GM18873 (cell line): ENCODE results near the gene HS3ST3A1.

Experiments used
- ATAC-seq: cut with Tn5 transposase; IDR thresholded peaks from one replicate; pipeline ENCODE4 v1.9.1; 2021; ENCODE audit warnings: mild to moderate bottlenecking, moderate library complexity, moderate number of reproducible peaks; ENCODE audit not compliant: unreplicated experiment, low FRiP score

The HS3ST3A1 gene

DNA sequence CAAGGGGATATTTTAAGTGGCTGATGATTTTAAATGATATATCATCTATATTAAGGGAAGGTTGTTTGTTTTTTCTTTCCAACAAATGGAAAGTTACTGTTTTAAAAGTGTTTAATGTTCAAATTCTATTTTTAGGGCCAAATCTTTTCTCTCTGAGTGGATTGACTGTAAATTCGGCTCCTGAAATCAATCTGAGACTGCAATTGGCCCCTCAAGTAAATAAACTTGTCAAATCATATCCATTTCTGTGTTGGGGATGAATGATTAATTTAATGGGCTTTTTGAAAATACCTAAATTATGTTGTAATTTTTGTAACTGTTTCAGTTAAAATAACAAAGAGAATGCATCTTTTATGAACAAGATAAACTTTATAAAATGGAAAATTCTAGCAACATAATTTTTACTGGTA lies 2.6 kb downstream of the HS3ST3A1 start:
- ATAC-seq, result no peak

- ATAC-seq, result no peak
These were observed 3.2 kb downstream of the HS3ST3A1 start for GRCh38 chr17:13598353-13599167.

- no peak for ATAC-seq
These were observed 3.9 kb downstream of the HS3ST3A1 start for GRCh38 chr17:13597723-13598347.

GRCh38 chr17:13596241-13596923 lies 5.3 kb downstream of the HS3ST3A1 start:
- ATAC-seq, result no peak

GRCh38 chr17:13595599-13595899 lies 6.2 kb downstream of the HS3ST3A1 start:
- ATAC-seq, result no peak

DNA sequence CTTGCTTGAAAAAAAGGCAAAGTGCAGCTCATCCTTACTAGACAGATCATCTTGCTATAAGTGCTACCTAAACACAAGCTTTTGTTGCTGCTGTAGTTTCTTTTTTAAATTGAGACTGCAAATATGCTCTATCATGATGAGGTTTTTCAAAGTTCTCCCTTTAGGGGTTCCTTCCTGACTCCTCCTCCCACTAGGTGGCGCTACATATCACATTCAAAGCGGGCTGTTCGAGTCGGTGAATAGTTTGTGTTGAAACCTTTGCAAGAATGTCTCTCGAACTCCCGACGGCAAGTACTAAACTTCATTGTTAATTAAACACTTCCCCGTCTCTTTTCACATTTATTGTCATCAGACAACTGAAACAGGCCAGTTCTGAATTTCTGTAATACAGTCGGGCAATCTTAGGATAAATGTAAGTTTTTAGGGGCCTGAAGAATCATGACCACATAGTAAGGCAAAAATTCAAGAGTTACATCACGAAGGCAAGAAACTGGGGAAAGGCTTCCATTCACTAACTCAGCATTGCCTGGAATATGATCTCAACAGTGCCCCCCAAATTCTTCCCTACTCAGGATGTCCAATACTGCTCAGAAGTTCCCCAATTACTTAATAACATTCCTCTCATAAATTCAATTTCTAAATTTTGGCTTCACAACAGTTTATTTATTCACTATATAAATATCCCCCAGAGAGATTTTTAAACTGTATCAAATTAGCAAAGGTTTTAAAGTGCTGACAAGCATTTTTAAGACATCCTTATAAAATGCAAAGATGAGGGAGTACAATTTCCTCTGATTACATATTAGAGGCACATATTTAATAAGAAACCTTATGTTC lies 6.7 kb downstream of the HS3ST3A1 start:
- ATAC-seq, result peak; percentile 46

DNA sequence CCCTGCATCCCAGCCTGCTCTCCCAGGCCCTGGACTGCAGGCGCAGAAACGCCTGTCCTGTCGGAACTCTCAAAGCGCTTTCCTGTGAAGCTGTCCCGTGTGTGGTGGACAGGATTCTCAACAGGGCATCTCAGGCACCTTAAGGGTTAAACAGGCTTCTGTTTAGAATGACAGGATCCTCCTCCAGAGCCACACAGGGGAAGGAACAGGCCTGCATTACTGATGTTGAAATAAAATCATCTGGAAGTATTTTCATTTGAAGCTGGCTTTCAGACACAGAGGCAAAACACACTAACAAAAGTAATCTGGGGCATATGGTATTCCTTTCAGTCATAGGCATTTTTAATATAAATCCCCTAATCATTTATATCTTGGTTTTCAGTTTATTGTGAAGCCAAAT lies 7.4 kb downstream of the HS3ST3A1 start:
- no peak for ATAC-seq

GRCh38 chr17:13593757-13594156 lies 8.0 kb downstream of the HS3ST3A1 start:
- ATAC-seq, result no peak

DNA sequence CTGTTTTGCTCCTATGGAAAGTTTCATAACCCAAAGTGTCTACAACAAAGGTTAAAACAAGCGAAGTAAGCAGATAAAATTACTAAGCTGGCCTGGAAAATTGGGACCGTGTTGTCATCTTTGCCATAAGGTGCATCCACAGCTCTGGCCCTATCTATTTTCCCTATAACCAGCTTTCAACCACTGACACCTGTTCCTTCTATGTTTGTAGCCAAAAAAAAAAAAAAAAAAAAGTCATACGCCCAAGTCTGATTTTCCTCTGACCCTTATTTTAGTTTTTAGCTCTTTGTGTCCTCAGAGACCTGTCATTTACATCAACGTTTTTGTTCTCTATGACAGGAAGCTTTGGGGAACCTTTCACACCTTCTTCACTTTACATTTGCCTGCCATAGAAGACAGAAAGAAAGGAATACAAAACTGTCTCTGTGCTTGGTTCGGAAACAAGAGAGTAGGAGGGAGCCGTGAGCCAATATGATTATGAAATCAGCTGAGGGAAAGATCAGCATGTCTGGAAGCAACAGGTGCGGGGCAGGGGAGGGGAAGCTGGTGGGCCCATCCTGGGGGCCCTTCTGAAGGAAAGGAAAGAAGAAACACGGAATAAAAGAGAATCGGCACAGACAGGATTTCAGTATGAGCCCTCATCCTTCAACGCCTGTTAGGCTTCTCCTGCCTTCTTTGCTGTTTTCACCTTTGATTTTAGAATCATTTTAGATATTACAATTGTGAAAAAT lies 8.5 kb downstream of the HS3ST3A1 start:
- ATAC-seq, result no peak

GRCh38 chr17:13592427-13592826 lies 9.3 kb downstream of the HS3ST3A1 start:
- ATAC-seq, result no peak

- no peak for ATAC-seq
These were observed 11.3 kb downstream of the HS3ST3A1 start for GRCh38 chr17:13590441-13590840.

DNA sequence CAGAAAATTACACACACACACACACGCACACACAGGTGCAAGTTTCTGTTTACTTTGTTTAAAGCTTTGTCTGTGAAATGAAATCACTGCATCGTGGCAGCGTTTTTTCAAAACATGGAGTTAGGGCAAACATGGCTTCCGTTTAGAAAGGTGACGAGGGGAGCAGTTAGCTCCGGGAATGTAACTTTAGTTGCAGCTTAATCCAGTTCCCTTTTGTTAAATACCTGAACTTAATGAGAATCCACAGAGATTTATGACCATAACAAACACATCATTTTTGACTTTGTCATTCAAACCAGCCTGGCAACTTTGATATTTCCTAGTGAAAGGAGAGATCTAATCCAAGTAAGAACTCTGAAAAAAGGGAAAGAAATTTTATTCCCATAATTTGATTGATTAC lies 12.1 kb downstream of the HS3ST3A1 start:
- no peak for ATAC-seq

DNA sequence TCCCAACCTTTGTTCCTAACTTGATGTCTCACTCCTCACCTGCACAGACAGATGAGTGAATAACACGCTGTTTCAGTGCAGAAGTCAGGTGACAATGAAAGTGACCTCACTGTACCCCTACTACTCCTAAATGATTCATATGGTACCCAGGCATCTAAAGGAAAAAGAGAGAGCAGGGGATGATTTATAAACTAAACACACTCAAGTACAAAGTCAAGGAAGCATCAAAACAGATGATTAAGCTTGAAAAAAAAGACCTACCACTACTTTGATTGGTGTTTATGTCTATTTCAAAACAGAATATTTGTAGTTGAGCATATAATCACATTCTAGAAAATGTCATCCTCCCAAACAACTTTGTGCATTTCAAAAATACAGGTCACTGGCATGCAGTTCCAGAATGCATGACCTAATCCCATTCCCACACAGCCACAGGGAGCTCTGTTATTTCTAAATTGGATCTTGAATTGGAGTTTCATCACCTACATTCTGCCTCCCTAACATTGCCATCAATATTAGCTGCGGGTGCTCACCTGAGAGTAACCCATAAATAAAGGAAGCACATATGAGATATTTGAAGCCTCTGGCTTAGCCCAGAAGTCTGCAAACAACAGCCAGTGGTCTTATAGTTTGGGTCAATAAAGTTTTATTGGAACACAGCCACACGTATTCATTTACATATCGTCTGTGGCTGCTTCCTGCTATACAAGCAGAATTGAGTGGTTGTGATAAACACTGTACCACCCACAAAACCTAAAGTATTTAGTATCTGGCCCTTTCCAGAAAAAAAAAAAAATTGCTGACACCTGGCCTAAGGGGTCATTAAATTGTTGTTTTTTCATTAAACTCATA lies 14.0 kb downstream of the HS3ST3A1 start:
- no peak for ATAC-seq

- ATAC-seq, result no peak
These were observed 17.0 kb downstream of the HS3ST3A1 start for GRCh38 chr17:13584701-13585080.

DNA sequence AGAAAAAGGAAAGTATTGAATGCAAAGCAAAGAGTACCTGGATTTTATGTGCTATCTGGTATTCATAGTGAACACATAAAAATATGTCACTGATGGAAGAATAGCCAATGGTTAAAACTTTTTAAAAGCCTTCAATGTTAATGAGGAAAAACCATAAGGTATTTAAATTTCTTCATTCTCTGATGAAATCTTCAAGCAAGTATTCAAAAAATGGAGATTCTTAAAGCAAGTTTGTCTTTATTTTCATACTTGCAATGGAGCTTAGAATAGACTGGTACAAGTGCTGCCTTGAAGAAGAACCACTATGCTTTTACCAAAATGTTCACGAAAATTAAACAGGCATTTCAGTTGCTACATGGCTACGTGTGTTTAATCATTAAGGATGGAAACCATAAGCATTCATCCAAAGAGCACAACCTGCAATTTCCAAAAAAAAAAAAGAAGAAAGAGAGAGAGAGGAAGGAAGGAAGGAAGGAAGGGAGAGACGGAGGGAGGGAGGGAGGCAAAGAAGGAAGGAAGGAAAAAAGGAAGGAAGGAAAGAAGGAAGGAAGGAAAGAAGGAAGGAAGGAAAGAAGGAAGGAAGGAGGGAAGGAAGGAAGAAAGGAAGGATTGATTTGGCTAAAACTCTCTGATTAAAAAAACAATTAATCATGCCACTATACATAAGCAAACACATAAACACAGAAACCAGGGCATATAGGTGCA lies 17.6 kb downstream of the HS3ST3A1 start:
- no peak for ATAC-seq

- no peak for ATAC-seq
These were observed 18.8 kb downstream of the HS3ST3A1 start for GRCh38 chr17:13582776-13583547.

DNA sequence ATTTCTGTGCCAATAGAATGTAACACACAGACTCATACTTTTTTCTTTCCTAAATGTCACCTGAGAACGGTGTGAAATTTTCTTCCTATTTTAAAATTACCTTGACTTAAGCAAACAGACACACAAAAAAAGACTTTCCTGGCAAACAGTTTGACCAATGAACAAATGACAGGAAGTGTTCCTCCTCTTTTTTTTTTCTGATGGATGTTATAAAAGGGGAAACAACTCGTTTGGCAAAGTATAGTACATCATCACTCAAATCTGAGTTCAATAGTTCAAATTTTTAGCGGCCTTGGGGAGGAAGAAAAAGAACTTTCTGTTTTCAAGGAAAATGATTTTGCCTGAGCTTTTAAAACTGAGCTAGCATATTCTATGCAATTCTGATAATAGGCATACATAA lies 19.8 kb downstream of the HS3ST3A1 start:
- ATAC-seq, result no peak

- no peak for ATAC-seq
These were observed 20.9 kb downstream of the HS3ST3A1 start for GRCh38 chr17:13580790-13581189.
